Muscle layer of duodenum (tissue), 2 donors: ENCODE results near the gene TMEM163.

Source experiments
- H3K27ac ChIP-seq: one replicate; pipeline ENCODE4 v1.7.0; 2013; ENCODE audit warnings: mild to moderate bottlenecking, low read length
- H3K27me3 ChIP-seq: one replicate; pipeline ENCODE4 v1.7.0; 2013; ENCODE audit warnings: low read depth, mild to moderate bottlenecking, control low read depth, low read length
- H3K36me3 ChIP-seq, 2 donors: one replicate each; pipeline ENCODE4 v1.7.0; 2013; ENCODE audit warnings: low read length in 2 of 2, control low read depth in 1 of 2, mild to moderate bottlenecking in 1 of 2; ENCODE audit not compliant: insufficient read depth in 2 of 2, control insufficient read depth in 1 of 2
- H3K4me1 ChIP-seq, 2 donors: one replicate each; pipeline ENCODE4 v1.7.0; 2013; ENCODE audit warnings: low read length in 2 of 2, mild to moderate bottlenecking in 2 of 2, control low read depth in 1 of 2, moderate library complexity in 1 of 2; ENCODE audit not compliant: insufficient read depth in 2 of 2, control insufficient read depth in 1 of 2
- H3K4me3 ChIP-seq, 2 donors: one replicate each; pipeline ENCODE4 v1.7.0; 2013; ENCODE audit warnings: low read length in 2 of 2, low read depth in 1 of 2, mild to moderate bottlenecking in 1 of 2
- H3K9me3 ChIP-seq, 2 donors: one replicate each; pipeline ENCODE4 v1.7.0; 2013; ENCODE audit warnings: low read length in 2 of 2, control low read depth in 1 of 2, mild to moderate bottlenecking in 1 of 2; ENCODE audit not compliant: control insufficient read depth in 1 of 2
- donor health status: healthy.

Gene TMEM163

DNA sequence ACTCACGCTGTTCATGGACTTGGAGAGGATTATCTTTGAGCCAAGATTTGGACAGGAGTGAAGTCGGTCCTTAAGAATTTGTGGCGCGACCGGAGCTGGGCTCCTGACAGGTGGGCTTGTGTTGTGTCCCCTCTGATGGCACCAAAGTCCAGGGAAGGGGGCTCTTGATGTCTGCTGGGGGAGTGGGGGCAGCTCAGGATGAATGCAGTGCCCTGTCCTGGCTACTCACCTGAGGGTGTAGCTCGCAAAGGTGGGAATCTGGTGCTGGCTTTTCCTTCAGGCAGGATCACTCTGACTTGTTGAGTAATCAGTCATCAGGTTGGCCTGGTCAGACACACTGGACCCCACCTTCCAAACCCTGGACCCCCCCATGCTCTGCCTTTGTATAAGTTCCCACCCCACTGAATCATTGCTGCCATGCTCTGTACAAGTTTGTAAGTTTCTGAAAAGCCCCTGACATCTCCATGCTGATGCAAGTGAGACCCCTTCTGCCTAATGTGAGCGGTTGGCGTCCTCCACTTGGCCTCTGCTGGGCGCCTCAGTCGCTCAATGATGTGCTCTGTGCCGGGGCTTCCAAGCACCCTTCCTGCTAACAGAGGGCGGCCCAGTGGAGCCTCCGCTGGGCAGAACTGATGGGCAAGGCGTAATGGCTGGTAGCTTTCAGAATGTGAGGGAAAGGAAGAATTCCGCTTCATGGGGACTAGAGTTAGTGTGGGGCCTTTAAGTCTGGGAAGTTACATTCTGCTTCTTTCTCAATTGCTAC, 268.9 kb downstream of the TMEM163 start:
- no peaks in the 10 kb centered on the region for H3K4me1 ChIP-seq
- no peak overlapping the region for H3K27ac ChIP-seq
- H3K27me3 ChIP-seq = no peaks in the 10 kb centered on the region
- peaks cover 20 to 26% of the 10 kb centered on the region in 2 donors for H3K36me3 ChIP-seq
- no peak overlapping the region for H3K4me3 ChIP-seq
- H3K9me3 ChIP-seq = no peaks in the 10 kb centered on the region

DNA sequence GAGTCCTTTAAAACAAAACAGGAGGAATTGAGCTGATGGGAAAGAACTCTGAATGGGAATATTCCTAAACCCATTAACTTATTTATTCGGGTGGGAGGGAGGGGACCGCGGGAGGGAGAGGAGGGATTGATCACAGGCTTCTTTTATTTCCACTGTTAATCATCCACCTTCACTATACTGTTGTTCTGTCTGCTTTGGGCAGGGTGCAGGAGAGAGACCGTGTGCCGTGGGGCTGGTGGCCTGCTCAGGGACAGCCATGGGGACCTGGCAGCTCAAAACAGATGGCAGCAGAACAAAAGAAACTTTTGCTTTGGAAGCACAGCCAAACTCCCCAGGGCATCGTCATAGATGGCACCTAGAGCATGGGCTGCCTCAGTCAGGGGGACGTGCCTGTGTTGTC, 269.6 kb downstream of the TMEM163 start:
- no peak overlapping the region for H3K4me3 ChIP-seq

GRCh38 chr2:134448650-134449049, 270.1 kb downstream of the TMEM163 start:
- H3K4me3 ChIP-seq = no peak overlapping the region
- H3K9me3 ChIP-seq = no peaks in the 10 kb centered on the region
- H3K27ac ChIP-seq = no peak overlapping the region
- H3K27me3 ChIP-seq = no peaks in the 10 kb centered on the region
- no peaks in the 10 kb centered on the region for H3K4me1 ChIP-seq
- peaks cover 24 to 26% of the 10 kb centered on the region in 2 donors for H3K36me3 ChIP-seq

More for the DNA sequence above, 269.6 kb downstream of the TMEM163 start:
- Histone ChIP-seq H3K9me3 (no peaks in the 10 kb centered on the region), H3K36me3 (peaks cover 20 to 26% of the 10 kb centered on the region in 2 donors), H3K4me1 (no peaks in the 10 kb centered on the region), H3K27ac (no peak overlapping the region), H3K27me3 (no peaks in the 10 kb centered on the region)

- no peaks in the 10 kb centered on the region for H3K9me3 ChIP-seq
- H3K27me3 ChIP-seq = no peaks in the 10 kb centered on the region
- no peak overlapping the region for H3K4me3 ChIP-seq
- no peak overlapping the region for H3K27ac ChIP-seq
- H3K36me3 ChIP-seq = peaks cover 20 to 26% of the 10 kb centered on the region in 2 donors
- no peaks in the 10 kb centered on the region for H3K4me1 ChIP-seq
These were observed 271.1 kb downstream of the TMEM163 start for GRCh38 chr2:134447669-134448068.

GRCh38 chr2:134446383-134447017, 272.3 kb downstream of the TMEM163 start:
- Histone ChIP-seq H3K27me3 (no peaks in the 10 kb centered on the region), H3K27ac (no peak overlapping the region), H3K9me3 (no peaks in the 10 kb centered on the region), H3K4me1 (no peaks in the 10 kb centered on the region), H3K4me3 (no peak overlapping the region), H3K36me3 (peaks cover 29 to 32% of the 10 kb centered on the region in 2 donors)

DNA sequence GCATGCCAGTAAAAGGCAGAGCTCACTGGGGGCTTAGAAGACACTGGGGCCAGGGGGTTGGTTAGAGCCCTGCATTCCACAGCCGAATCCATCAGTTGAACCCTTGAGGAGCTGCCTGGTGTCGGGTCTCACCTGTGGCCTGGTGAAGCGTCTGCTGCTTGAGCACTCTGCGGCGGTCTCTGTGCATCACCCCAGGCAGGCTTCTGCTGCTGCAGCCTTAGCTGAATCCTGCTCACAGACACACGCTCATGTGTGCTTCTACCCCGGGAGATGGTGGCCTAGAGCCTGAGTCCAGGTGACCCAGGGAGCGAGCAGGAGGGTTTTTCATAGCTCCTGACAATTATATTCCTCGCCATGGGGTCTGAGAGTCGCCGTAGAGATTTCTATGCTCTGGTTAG, 272.8 kb downstream of the TMEM163 start:
- Histone ChIP-seq H3K27me3 (no peaks in the 10 kb centered on the region), H3K4me3 (no peak overlapping the region), H3K9me3 (no peaks in the 10 kb centered on the region), H3K4me1 (no peaks in the 10 kb centered on the region), H3K27ac (no peak overlapping the region), H3K36me3 (peaks cover 29 to 32% of the 10 kb centered on the region in 2 donors)

DNA sequence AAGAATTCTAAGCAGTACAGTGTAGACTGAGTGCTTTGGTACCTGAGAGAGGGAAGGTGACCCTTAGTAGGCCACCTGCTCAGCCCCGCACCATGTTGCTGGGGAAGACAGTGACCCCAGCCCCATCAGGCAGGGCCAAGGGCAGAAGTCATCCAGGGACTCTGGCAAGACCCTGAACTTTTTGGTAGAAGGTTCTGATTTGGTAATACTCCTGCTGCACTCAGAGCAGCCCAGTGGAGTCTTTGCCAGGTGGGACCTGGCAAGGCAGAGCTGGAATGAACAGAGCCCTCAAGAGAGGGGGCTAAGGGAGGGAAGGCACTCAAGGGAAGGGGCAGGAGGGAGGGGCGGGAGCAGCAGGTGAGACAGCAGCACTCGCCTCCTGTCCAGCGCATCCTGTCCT, 273.7 kb downstream of the TMEM163 start:
- H3K9me3 ChIP-seq = no peaks in the 10 kb centered on the region
- no peak overlapping the region for H3K27ac ChIP-seq
- no peaks in the 10 kb centered on the region for H3K4me1 ChIP-seq
- H3K4me3 ChIP-seq = no peak overlapping the region
- peaks cover 29 to 32% of the 10 kb centered on the region in 2 donors for H3K36me3 ChIP-seq
- H3K27me3 ChIP-seq = no peaks in the 10 kb centered on the region

- H3K4me1 ChIP-seq = no peaks in the 10 kb centered on the region
These were observed 274.9 kb downstream of the TMEM163 start for GRCh38 chr2:134443814-134444480.

DNA sequence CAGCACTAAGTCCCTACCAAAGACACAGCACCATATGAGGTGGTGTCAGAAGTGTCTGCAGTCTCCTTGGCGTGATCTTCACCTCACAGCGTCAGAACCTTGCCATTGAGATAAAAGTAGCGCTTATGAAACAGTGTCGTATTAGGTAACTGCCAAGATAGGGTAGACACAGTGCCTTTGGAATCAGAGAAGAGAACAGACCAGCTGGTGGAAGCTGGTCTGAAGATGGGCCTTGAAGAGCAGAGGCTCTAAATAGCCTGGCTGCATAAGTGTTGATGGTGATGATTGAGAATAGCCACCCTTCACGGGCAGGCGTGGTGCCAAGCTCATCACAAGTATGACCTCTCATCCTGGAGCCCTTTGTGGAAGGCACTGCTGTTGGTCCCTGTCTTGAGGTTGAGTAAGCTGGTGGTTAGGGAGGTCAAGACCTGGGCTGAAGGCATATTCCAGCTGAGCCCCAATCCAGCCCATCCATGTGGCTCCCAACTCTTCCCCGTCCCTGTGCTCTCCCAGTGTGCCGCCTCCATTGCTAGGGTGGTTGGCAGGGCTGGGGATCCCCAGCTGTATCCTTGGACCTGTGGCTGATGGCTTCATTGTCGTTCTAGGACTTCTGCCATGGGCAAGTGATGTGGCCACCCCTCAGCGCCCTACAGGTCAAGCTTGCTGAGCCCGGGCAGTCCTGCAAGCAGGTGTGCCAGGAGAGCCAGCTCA, 277.5 kb downstream of the TMEM163 start:
- Histone ChIP-seq H3K36me3 (peaks cover 18 to 34% of the 10 kb centered on the region in 2 donors), H3K4me1 (no peaks in the 10 kb centered on the region), H3K9me3 (no peaks in the 10 kb centered on the region), H3K27me3 (no peaks in the 10 kb centered on the region), H3K4me3 (no peak overlapping the region), H3K27ac (no peak overlapping the region)

More at GRCh38 chr2:134443814-134444480, 274.9 kb downstream of the TMEM163 start:
- Histone ChIP-seq H3K27me3 (no peaks in the 10 kb centered on the region), H3K9me3 (no peaks in the 10 kb centered on the region), H3K4me3 (no peak overlapping the region), H3K27ac (no peak overlapping the region), H3K36me3 (peaks cover 30 to 32% of the 10 kb centered on the region in 2 donors)

DNA sequence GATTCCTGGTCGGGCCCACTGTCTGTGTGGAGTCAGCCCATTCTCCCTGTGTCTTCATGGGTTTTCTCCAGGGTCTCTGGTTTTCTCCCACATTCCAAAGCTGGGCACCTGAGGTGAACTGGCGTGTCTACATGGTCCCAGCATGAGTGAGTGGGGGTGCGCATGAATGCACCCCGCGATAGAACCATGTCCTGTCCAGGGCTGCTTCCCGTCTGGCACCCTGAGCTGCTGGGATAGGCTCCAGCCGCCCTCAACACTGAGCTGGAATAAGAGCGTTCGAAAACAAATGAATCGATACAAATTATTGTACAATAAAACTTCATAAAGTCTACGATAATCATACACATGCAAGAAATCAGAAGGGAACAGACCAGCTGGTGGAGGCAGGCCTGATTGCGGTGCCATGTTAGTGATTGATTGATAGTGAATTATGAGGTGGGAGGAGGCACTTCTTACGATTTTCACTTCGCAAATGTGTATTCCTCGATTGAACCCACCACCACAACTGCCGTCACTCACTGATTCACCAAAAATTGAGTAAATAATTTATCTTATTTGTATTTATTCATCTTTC, 278.4 kb downstream of the TMEM163 start:
- Histone ChIP-seq H3K4me1 (no peaks in the 10 kb centered on the region), H3K27ac (no peak overlapping the region), H3K27me3 (no peaks in the 10 kb centered on the region), H3K36me3 (peaks cover 12 to 39% of the 10 kb centered on the region in 2 donors), H3K4me3 (no peak overlapping the region), H3K9me3 (no peaks in the 10 kb centered on the region)

- H3K4me1 ChIP-seq = no peaks in the 10 kb centered on the region
- no peak overlapping the region for H3K4me3 ChIP-seq
- H3K27me3 ChIP-seq = no peaks in the 10 kb centered on the region
- H3K27ac ChIP-seq = no peak overlapping the region
- H3K36me3 ChIP-seq = peaks cover 20 to 46% of the 10 kb centered on the region in 2 donors
- H3K9me3 ChIP-seq = no peaks in the 10 kb centered on the region
These were observed 280.4 kb downstream of the TMEM163 start for GRCh38 chr2:134438371-134438770.
